ENCODE data around the gene ELOA.
"Not testable (repeated sequence)": the region's sequence is repeated elsewhere in the genome, so short reads cannot be mapped to it uniquely, and the experiment has no call there.

Gene ELOA

DNA sequence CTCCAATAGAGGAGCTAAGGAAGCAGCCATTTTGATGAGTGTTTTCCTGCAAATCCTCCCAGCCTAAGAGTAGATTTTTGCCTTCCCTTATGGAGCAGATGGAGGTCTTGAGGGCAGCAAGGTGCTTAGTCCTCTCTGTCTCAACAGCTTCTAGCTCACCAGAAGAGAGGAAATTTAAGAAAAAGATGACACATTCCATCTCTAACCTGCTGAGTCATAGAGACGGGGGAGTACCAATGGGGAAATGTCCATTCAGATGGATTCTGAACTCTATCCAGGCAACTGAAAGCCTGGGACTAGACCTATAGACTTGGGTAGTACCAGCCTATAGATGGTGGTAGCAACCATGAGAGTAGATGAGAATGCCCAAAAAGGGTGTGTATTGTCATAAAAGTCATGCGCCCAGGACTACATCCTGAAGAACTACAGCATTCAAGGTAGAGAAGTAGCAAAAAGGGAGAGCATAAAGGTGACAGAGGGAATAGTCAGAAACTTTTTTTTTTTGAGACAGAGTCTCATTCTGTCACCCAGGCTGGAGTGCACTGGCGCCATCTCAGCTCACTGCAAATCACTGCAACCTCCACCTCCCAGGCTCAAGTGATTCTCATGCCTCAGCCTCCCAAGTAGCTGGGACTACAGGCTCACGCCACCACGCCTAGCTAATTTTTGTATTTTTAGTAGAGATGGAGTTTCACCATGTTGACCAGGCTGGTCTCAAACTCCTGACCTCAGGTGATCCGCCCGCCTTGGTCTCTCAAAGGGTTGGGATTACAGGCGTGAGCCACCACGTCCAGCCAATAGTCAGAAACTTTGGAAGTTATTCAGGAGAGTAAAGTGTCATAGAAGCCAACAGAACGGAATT, 10.7 kb upstream of the ELOA start:
- Histone ChIP-seq H3K4me1 (ENCODE audit: control insufficient read depth, insufficient read depth, low read length) (no peaks in the 10 kb centered on the region), H3K36me3 (ENCODE audit: control insufficient read depth in 2 of 2, insufficient read depth in 1 of 2, low read length in 2 of 2) (no peaks in the 10 kb centered on the region; a peak in 1 of 3 replicates), H3K9me3 (ENCODE audit: control insufficient read depth, insufficient read depth, low read depth, low read length) (no peaks in the 10 kb centered on the region), H3K27ac (ENCODE audit: extremely low read depth, low read depth, low read length) (no peak overlapping the region), H3K4me3 (ENCODE audit: low read depth, low read length) (no peak overlapping the region)
- TF ChIP-seq IKZF3 (tag by site-specific recombination; IDR thresholded peaks at IDR 0.05) (no peak), ZBTB1 (tag by site-specific recombination; IDR thresholded peaks at IDR 0.05) (no peak), ZFP41 (tag by site-specific recombination; IDR thresholded peaks at IDR 0.05; ENCODE audit: borderline replicate concordance) (no peak), ZNF324 (tag by site-specific recombination; IDR thresholded peaks at IDR 0.05) (no peak), ZFP69B (tag by site-specific recombination; IDR thresholded peaks at IDR 0.05) (no peak), ZNF175 (tag by site-specific recombination; IDR thresholded peaks at IDR 0.05) (no peak), ZSCAN23 (tag by site-specific recombination; IDR thresholded peaks at IDR 0.05) (no peak), ZNF837 (tag by site-specific recombination; IDR thresholded peaks at IDR 0.05) (no peak)
- ChIA-PET CTCF (no interaction called here), POLR2A (interaction anchor here (1.1 to 1.2 kb wide), 2 partner anchors 11 to 14 kb away, joined by 3 to 6 read pairs; partner anchors contain the start of gene ELOA)

DNA sequence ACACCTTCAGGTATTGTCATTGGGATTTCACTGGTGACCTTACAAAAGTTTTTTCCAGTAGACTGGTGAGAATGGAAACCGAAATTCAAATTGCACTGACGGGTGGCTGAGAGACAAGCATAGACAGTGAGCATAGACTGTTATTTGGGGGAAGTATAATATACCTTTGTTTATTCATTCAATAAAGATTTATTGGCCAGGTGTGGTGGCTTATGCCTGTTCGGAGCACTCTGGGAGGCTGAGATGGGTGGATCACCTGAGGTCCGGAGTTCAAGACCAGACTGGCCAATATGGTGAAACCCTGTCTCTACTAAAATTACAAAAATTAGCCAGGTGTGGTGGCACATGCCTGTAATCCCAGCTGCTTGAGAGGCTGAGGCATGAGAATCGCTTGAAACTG, 10.0 kb upstream of the ELOA start:
- H3K4me1 ChIP-seq (ENCODE audit: control insufficient read depth, insufficient read depth, low read length); H3K36me3 ChIP-seq (ENCODE audit: control insufficient read depth in 2 of 2, insufficient read depth in 1 of 2, low read length in 2 of 2); H3K27ac ChIP-seq (ENCODE audit: extremely low read depth, low read depth, low read length); H3K4me3 ChIP-seq (ENCODE audit: low read depth, low read length); H3K9me3 ChIP-seq (ENCODE audit: control insufficient read depth, insufficient read depth, low read depth, low read length): not testable (repeated sequence)
- ChIA-PET CTCF (interaction anchor here (0.6 kb wide), 1 partner anchor 239 kb away, joined by 3 read pairs; no protein-coding TSS in a partner anchor), POLR2A (interaction anchor here (1.1 kb wide), 1 partner anchor 10 kb away, joined by 3 read pairs; the partner anchor contains the start of gene ELOA)

- no peaks in the 10 kb centered on the region for H3K9me3 ChIP-seq (ENCODE audit: control insufficient read depth, insufficient read depth, low read depth, low read length)
- no peak overlapping the region for H3K27ac ChIP-seq (ENCODE audit: extremely low read depth, low read depth, low read length)
- ChIA-PET POLR2A (interaction anchor here (0.9 kb wide), 1 partner anchor 45 kb away, joined by 4 read pairs; the partner anchor contains the start of gene RPL11), CTCF (interaction anchor here (0.7 to 1.4 kb wide), 4 partner anchors 15 to 240 kb away, joined by 3 to 6 read pairs (median 4); partner anchors contain the start of gene RPL11)
- no peak overlapping the region for H3K4me3 ChIP-seq (ENCODE audit: low read depth, low read length)
- no peak for TF ChIP-seq ZNF404 (tag by site-specific recombination; IDR thresholded peaks at IDR 0.05)
- peak; percentile 77; the same call in 1 of the 2 replicates for TF ChIP-seq ZNF121 (tag by site-specific recombination; IDR thresholded peaks at IDR 0.05)
- H3K36me3 ChIP-seq (ENCODE audit: control insufficient read depth in 2 of 2, insufficient read depth in 1 of 2, low read length in 2 of 2): no peaks in the 10 kb centered on the region; a peak in 1 of 3 replicates
- H3K4me1 ChIP-seq (ENCODE audit: control insufficient read depth, insufficient read depth, low read length): no peaks in the 10 kb centered on the region
Measured at GRCh38 chr1:23736437-23737134, 6.7 kb upstream of the ELOA start.

- TF ChIP-seq ZNF791 (tag by site-specific recombination; IDR thresholded peaks at IDR 0.05) (peak; percentile 86; the same call in 1 of the 2 replicates), WT1 (tag by site-specific recombination; IDR thresholded peaks at IDR 0.05) (no peak)
- no peaks in the 10 kb centered on the region for H3K9me3 ChIP-seq (ENCODE audit: control insufficient read depth, insufficient read depth, low read depth, low read length)
- no peak overlapping the region for H3K27ac ChIP-seq (ENCODE audit: extremely low read depth, low read depth, low read length)
- peaks cover 0 to 10% of the 10 kb centered on the region in 2 experiments; a peak in 2 of 3 replicates for H3K36me3 ChIP-seq (ENCODE audit: control insufficient read depth in 2 of 2, insufficient read depth in 1 of 2, low read length in 2 of 2)
- ChIA-PET CTCF (no interaction called here), POLR2A (no interaction called here)
- H3K4me1 ChIP-seq (ENCODE audit: control insufficient read depth, insufficient read depth, low read length): peaks cover 5% of the 10 kb centered on the region
- no peak overlapping the region for H3K4me3 ChIP-seq (ENCODE audit: low read depth, low read length)
Measured at GRCh38 chr1:23741609-23742008, 1.7 kb upstream of the ELOA start.

- peak; percentile 92 for TF ChIP-seq ZNF335 (tag by site-specific recombination; conservative IDR thresholded peaks at IDR 0.05)
- peak; percentile 16; the same call in 1 of the 2 replicates for TF ChIP-seq ZSCAN30 (tag by site-specific recombination; IDR thresholded peaks at IDR 0.05)
- TF ChIP-seq ZNF624 (tag by site-specific recombination; IDR thresholded peaks at IDR 0.05): no peak
- TF ChIP-seq ZNF837 (tag by site-specific recombination; IDR thresholded peaks at IDR 0.05): no peak
- ChIA-PET CTCF (no interaction called here), POLR2A (interaction anchor here (2.1 to 3.5 kb wide), 2 partner anchors 35 to 51 kb away, joined by 9 to 17 read pairs; partner anchors contain the start of genes PITHD1 and RPL11)
- peak overlapping the region; percentile 99 for H3K4me3 ChIP-seq (ENCODE audit: low read depth, low read length)
- peaks cover 5% of the 10 kb centered on the region for H3K4me1 ChIP-seq (ENCODE audit: control insufficient read depth, insufficient read depth, low read length)
- peaks cover 0 to 22% of the 10 kb centered on the region in 2 experiments; a peak in 2 of 3 replicates for H3K36me3 ChIP-seq (ENCODE audit: control insufficient read depth in 2 of 2, insufficient read depth in 1 of 2, low read length in 2 of 2)
- H3K27ac ChIP-seq (ENCODE audit: extremely low read depth, low read depth, low read length): peak overlapping the region; percentile 84
- H3K9me3 ChIP-seq (ENCODE audit: control insufficient read depth, insufficient read depth, low read depth, low read length): no peaks in the 10 kb centered on the region
Measured at GRCh38 chr1:23742670-23743286, 493 bp upstream of the ELOA start.
